ENCODE data around the gene STUB1. TPM values are rescaled to one million over a fixed set of nuclear protein-coding genes. Genes with fewer than 3 reads are reported as not detected.

The STUB1 gene
- total RNA-seq, 2 donors from 2014 or later = 95.0 to 172 TPM

GRCh38 chr16:662597-662996 is 17.6 kb upstream of the STUB1 start:
- ATAC-seq = no peak
- Mint-ChIP-seq H3K4me3 (no peak overlapping the region), H3K4me1 (ENCODE audit: low read depth in 2 of 2) (peaks cover 6 to 8% of the 10 kb centered on the region in 2 donors)

GRCh38 chr16:666572-666971 is 13.6 kb upstream of the STUB1 start:
- Mint-ChIP-seq H3K27me3 (no peaks in the 10 kb centered on the region), H3K4me3 (no peak overlapping the region), H3K27ac (no peak overlapping the region), H3K36me3 (no peaks in the 10 kb centered on the region), H3K9me3 (no peaks in the 10 kb centered on the region), H3K4me1 (ENCODE audit: low read depth in 2 of 2) (peaks cover 0 to 3% of the 10 kb centered on the region in 2 donors)
- DNase-seq (ENCODE audit: low spot score) = no peak
- ATAC-seq = no peak

More at GRCh38 chr16:662597-662996, 17.6 kb upstream of the STUB1 start:
- H3K27me3 Mint-ChIP-seq = no peaks in the 10 kb centered on the region
- H3K36me3 Mint-ChIP-seq = no peaks in the 10 kb centered on the region
- DNase-seq (ENCODE audit: low spot score) = no peak
- no peaks in the 10 kb centered on the region for H3K9me3 Mint-ChIP-seq
- H3K27ac Mint-ChIP-seq = no peak overlapping the region

GRCh38 chr16:667113-667779 is 13.0 kb upstream of the STUB1 start:
- Mint-ChIP-seq H3K27me3 (no peaks in the 10 kb centered on the region), H3K9me3 (no peaks in the 10 kb centered on the region), H3K4me1 (ENCODE audit: low read depth in 2 of 2) (peaks cover 0 to 3% of the 10 kb centered on the region in 2 donors), H3K36me3 (no peaks in the 10 kb centered on the region), H3K27ac (peak overlapping the region in 1 of 2 donors; percentile 78), H3K4me3 (peak overlapping the region; percentile 75)
- DNase-seq (ENCODE audit: low spot score) (no peak), ATAC-seq (no peak)

GRCh38 chr16:667780-668518 is 12.3 kb upstream of the STUB1 start, which contains the start of gene RHOT2:
TSS of gene RHOT2 (plus strand) at chr16:668132. CDS start at chr16:668200, 68 bp downstream.
- no peaks in the 10 kb centered on the region for H3K36me3 Mint-ChIP-seq
- peaks cover 0 to 3% of the 10 kb centered on the region in 2 donors for H3K4me1 Mint-ChIP-seq (ENCODE audit: low read depth in 2 of 2)
- DNase-seq (ENCODE audit: low spot score) (peak; percentile 96), ATAC-seq (peak; percentile 96 to 98)
- no peaks in the 10 kb centered on the region for H3K27me3 Mint-ChIP-seq
- H3K4me3 Mint-ChIP-seq = peak within 1 kb of the TSS; percentile 75
- H3K27ac Mint-ChIP-seq = peak within 1 kb of the TSS in 1 of 2 donors; percentile 78
- H3K9me3 Mint-ChIP-seq = no peaks in the 10 kb centered on the region

- Mint-ChIP-seq H3K27ac (no peak overlapping the region), H3K9me3 (no peaks in the 10 kb centered on the region), H3K36me3 (no peaks in the 10 kb centered on the region), H3K27me3 (no peaks in the 10 kb centered on the region), H3K4me3 (peak overlapping the region; percentile 75), H3K4me1 (ENCODE audit: low read depth in 2 of 2) (peaks cover 0 to 3% of the 10 kb centered on the region in 2 donors)
- ATAC-seq (peak; percentile 0 to 1), DNase-seq (ENCODE audit: low spot score) (no peak)
Measured at GRCh38 chr16:668519-669171, 11.6 kb upstream of the STUB1 start.

GRCh38 chr16:669666-670065 is 10.5 kb upstream of the STUB1 start:
- DNase-seq (ENCODE audit: low spot score) (no peak), ATAC-seq (no peak)
- Mint-ChIP-seq H3K4me3 (no peak overlapping the region), H3K9me3 (no peaks in the 10 kb centered on the region), H3K27me3 (no peaks in the 10 kb centered on the region), H3K36me3 (no peaks in the 10 kb centered on the region), H3K27ac (no peak overlapping the region), H3K4me1 (ENCODE audit: low read depth in 2 of 2) (peaks cover 0 to 3% of the 10 kb centered on the region in 2 donors)

- Mint-ChIP-seq H3K4me1 (ENCODE audit: low read depth in 2 of 2) (peaks cover 0 to 9% of the 10 kb centered on the region in 2 donors), H3K36me3 (no peaks in the 10 kb centered on the region), H3K4me3 (no peak overlapping the region), H3K27me3 (no peaks in the 10 kb centered on the region), H3K27ac (no peak overlapping the region), H3K9me3 (no peaks in the 10 kb centered on the region)
- ATAC-seq (no peak), DNase-seq (ENCODE audit: low spot score) (no peak)
Measured at GRCh38 chr16:670485-671352, 9.5 kb upstream of the STUB1 start.

GRCh38 chr16:671353-672131 is 8.7 kb upstream of the STUB1 start:
- DNase-seq (ENCODE audit: low spot score) = no peak
- Mint-ChIP-seq H3K4me3 (no peak overlapping the region), H3K4me1 (ENCODE audit: low read depth in 2 of 2) (peaks cover 0 to 9% of the 10 kb centered on the region in 2 donors), H3K27me3 (no peaks in the 10 kb centered on the region), H3K36me3 (no peaks in the 10 kb centered on the region), H3K27ac (no peak overlapping the region), H3K9me3 (no peaks in the 10 kb centered on the region)
- no peak for ATAC-seq

- no peak overlapping the region for H3K4me3 Mint-ChIP-seq
- DNase-seq (ENCODE audit: low spot score) (no peak), ATAC-seq (no peak)
- no peaks in the 10 kb centered on the region for H3K27me3 Mint-ChIP-seq
- no peak overlapping the region for H3K27ac Mint-ChIP-seq
- H3K9me3 Mint-ChIP-seq = no peaks in the 10 kb centered on the region
- H3K4me1 Mint-ChIP-seq (ENCODE audit: low read depth in 2 of 2) = peaks cover 0 to 9% of the 10 kb centered on the region in 2 donors
- H3K36me3 Mint-ChIP-seq = no peaks in the 10 kb centered on the region
Measured at GRCh38 chr16:672371-672770, 7.8 kb upstream of the STUB1 start.

GRCh38 chr16:672851-673250 is 7.4 kb upstream of the STUB1 start:
- Mint-ChIP-seq H3K4me3 (no peak overlapping the region), H3K36me3 (no peaks in the 10 kb centered on the region), H3K27ac (no peak overlapping the region), H3K9me3 (no peaks in the 10 kb centered on the region), H3K27me3 (no peaks in the 10 kb centered on the region), H3K4me1 (ENCODE audit: low read depth in 2 of 2) (peaks cover 0 to 6% of the 10 kb centered on the region in 2 donors)
- ATAC-seq (no peak), DNase-seq (ENCODE audit: low spot score) (no peak)

- Mint-ChIP-seq H3K27me3 (no peaks in the 10 kb centered on the region), H3K4me3 (no peak overlapping the region), H3K4me1 (ENCODE audit: low read depth in 2 of 2) (peaks cover 0 to 6% of the 10 kb centered on the region in 2 donors), H3K27ac (no peak overlapping the region), H3K36me3 (no peaks in the 10 kb centered on the region), H3K9me3 (no peaks in the 10 kb centered on the region)
- DNase-seq (ENCODE audit: low spot score) = no peak
- ATAC-seq = no peak
Measured at GRCh38 chr16:673399-673991, 6.7 kb upstream of the STUB1 start.

- Mint-ChIP-seq H3K27me3 (no peaks in the 10 kb centered on the region), H3K4me3 (no peak overlapping the region), H3K27ac (no peak overlapping the region), H3K4me1 (ENCODE audit: low read depth in 2 of 2) (peaks cover 6 to 7% of the 10 kb centered on the region in 2 donors), H3K9me3 (no peaks in the 10 kb centered on the region), H3K36me3 (no peaks in the 10 kb centered on the region)
- no peak for DNase-seq (ENCODE audit: low spot score)
- no peak for ATAC-seq
Measured at GRCh38 chr16:674214-674881, 5.9 kb upstream of the STUB1 start.

Measured in natural killer cell treated with Interleukin-12 subunit alpha and Interleukin-12 subunit beta and Interleukin-15 and Interleukin-18, amount 100 ng/mL, for 72 hours (primary cell).